RWPE2 (cell line): Measurements from ENCODE around the gene SORCS2.
A peak's percentile ranks its signal among the peaks of the same experiment; 100 is the strongest.

ENCODE experiments used
- ATAC-seq: fragments of 200-7000 bp; cut with Tn5 transposase; 3 replicates; pipeline ENCODE4 v1.9.1; 2021; ENCODE audit warnings: low read depth
- DNase-seq: peaks from one replicate; pipeline ENCODE4 v3.0.0-alpha.2; 2020; ENCODE audit warnings: low spot score
- H3K27ac ChIP-seq: fragments of 450-650 bp; 2 replicates; pipeline ENCODE4 v1.5.1; 2017; ENCODE audit warnings: mild to moderate bottlenecking; ENCODE audit not compliant: poor library complexity, severe bottlenecking
- H3K27me3 ChIP-seq: fragments of 250-450 bp; sonication (Bioruptor Pico); 2 replicates; pipeline ENCODE4 v1.5.1; 2021; ENCODE audit warnings: mild to moderate bottlenecking, moderate library complexity; ENCODE audit not compliant: insufficient read depth, poor library complexity, severe bottlenecking
- H3K36me3 ChIP-seq: fragments of 250-450 bp; sonication (Bioruptor Pico); 2 replicates; pipeline ENCODE4 v1.5.1; 2020; ENCODE audit warnings: low read depth, mild to moderate bottlenecking, moderate library complexity
- H3K4me1 ChIP-seq: fragments of 250-450 bp; sonication (Bioruptor Pico); 2 replicates; pipeline ENCODE4 v1.5.1; 2021; ENCODE audit warnings: mild to moderate bottlenecking, moderate library complexity; ENCODE audit not compliant: insufficient read depth, poor library complexity, severe bottlenecking
- H3K4me3 ChIP-seq: fragments of 250-450 bp; sonication (Bioruptor Pico); 2 replicates; pipeline ENCODE4 v1.5.1; 2021; ENCODE audit warnings: mild to moderate bottlenecking, moderate library complexity; ENCODE audit not compliant: severe bottlenecking
- H3K9me3 ChIP-seq: fragments of 250-450 bp; sonication (Bioruptor Pico); 2 replicates; pipeline ENCODE4 v1.5.1; 2021; ENCODE audit warnings: mild to moderate bottlenecking, moderate library complexity; ENCODE audit not compliant: severe bottlenecking
- CTCF ChIP-seq: fragments of 450-650 bp; IDR thresholded peaks from one replicate; pipeline ENCODE4 v1.5.1; 2017; ENCODE audit warnings: mild to moderate bottlenecking, moderate library complexity; ENCODE audit not compliant: poor library complexity, severe bottlenecking

The SORCS2 gene

GRCh38 chr4:7334521-7335275 is 142.4 kb downstream of the SORCS2 start:
- DNase-seq, result no peak
- no peak overlapping the region for H3K4me3 ChIP-seq
- H3K27me3 ChIP-seq, result no peaks in the 10 kb centered on the region

GRCh38 chr4:7335344-7336066 is 143.2 kb downstream of the SORCS2 start:
- peak; percentile 59 for TF ChIP-seq CTCF
- Histone ChIP-seq H3K36me3 (no peaks in the 10 kb centered on the region), H3K27me3 (no peaks in the 10 kb centered on the region), H3K4me1 (no peaks in the 10 kb centered on the region), H3K4me3 (no peak overlapping the region), H3K27ac (no peak overlapping the region), H3K9me3 (no peaks in the 10 kb centered on the region)
- no peak for DNase-seq
- ATAC-seq, result peak; percentile 39; the same call in 1 of the 3 replicates

More at GRCh38 chr4:7334521-7335275, 142.4 kb downstream of the SORCS2 start:
- no peak for TF ChIP-seq CTCF
- no peak for ATAC-seq
- Histone ChIP-seq H3K9me3 (no peaks in the 10 kb centered on the region), H3K4me1 (no peaks in the 10 kb centered on the region), H3K27ac (no peak overlapping the region), H3K36me3 (no peaks in the 10 kb centered on the region)

- Histone ChIP-seq H3K36me3 (no peaks in the 10 kb centered on the region), H3K4me3 (no peak overlapping the region), H3K27ac (no peak overlapping the region), H3K9me3 (no peaks in the 10 kb centered on the region), H3K4me1 (no peaks in the 10 kb centered on the region), H3K27me3 (no peaks in the 10 kb centered on the region)
- ATAC-seq (no peak), DNase-seq (no peak)
- peak; percentile 30 for TF ChIP-seq CTCF
Observed at GRCh38 chr4:7336067-7336569, 143.8 kb downstream of the SORCS2 start.

GRCh38 chr4:7336732-7337131 is 144.4 kb downstream of the SORCS2 start:
- Histone ChIP-seq H3K27me3 (no peaks in the 10 kb centered on the region), H3K36me3 (no peaks in the 10 kb centered on the region), H3K9me3 (no peaks in the 10 kb centered on the region), H3K27ac (no peak overlapping the region), H3K4me3 (no peak overlapping the region), H3K4me1 (no peaks in the 10 kb centered on the region)
- ATAC-seq (no peak), DNase-seq (no peak)
- no peak for TF ChIP-seq CTCF
